ENCODE data around the gene HPSE2.
"Not testable (repeated sequence)": the region's sequence is repeated elsewhere in the genome, so short reads cannot be mapped to it uniquely, and the experiment has no call there.

The HPSE2 gene

DNA sequence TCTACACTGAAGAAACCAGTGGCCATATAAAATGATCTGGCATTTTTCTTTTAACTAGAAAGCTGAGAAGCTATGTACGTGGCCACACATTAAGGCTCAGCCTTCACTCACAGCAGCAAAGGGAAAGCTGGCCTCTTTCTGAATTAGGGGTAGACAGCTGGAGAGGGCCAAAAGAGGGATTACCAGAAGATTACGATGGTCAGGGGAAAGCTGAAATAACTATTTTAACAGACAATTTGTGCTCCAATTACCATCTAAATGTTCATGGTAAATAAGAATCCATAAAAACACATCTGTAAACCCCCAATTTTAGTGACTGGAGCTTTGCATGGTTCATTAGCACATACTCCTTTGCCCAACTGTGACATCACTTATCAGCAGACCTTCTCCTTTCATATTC is 314.3 kb downstream of the HPSE2 start:
- no peak overlapping the region for H3K4me3 ChIP-seq (ENCODE audit: low read depth, low read length)

- H3K4me3 ChIP-seq (ENCODE audit: low read depth, low read length): no peak overlapping the region
Observed at GRCh38 chr10:98920807-98921206, 314.8 kb downstream of the HPSE2 start.

DNA sequence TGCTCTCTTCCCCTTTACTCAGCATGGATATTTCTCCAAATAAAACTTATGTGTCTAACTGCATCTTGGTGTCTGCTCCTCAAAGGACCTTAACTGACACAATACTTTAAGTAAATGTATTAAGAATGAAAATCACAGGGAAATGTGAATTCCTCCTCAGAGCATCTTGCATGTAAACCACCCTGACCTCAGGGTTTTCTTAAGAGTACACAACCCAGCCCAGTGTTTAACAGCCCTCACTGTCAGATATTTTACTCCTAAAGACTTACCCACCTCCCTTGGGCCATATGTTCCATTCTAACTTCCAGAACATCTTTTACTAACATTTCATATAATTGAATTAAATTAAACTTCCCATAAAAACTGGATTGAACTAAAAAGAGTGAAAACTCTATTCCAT is 315.3 kb downstream of the HPSE2 start:
- H3K4me3 ChIP-seq (ENCODE audit: low read depth, low read length): no peak overlapping the region

- H3K4me3 ChIP-seq (ENCODE audit: low read depth, low read length): no peak overlapping the region
Observed at GRCh38 chr10:98919899-98920298, 315.8 kb downstream of the HPSE2 start.

- no peak overlapping the region for H3K4me3 ChIP-seq (ENCODE audit: low read depth, low read length)
Observed at GRCh38 chr10:98917828-98918227, 317.8 kb downstream of the HPSE2 start.

DNA sequence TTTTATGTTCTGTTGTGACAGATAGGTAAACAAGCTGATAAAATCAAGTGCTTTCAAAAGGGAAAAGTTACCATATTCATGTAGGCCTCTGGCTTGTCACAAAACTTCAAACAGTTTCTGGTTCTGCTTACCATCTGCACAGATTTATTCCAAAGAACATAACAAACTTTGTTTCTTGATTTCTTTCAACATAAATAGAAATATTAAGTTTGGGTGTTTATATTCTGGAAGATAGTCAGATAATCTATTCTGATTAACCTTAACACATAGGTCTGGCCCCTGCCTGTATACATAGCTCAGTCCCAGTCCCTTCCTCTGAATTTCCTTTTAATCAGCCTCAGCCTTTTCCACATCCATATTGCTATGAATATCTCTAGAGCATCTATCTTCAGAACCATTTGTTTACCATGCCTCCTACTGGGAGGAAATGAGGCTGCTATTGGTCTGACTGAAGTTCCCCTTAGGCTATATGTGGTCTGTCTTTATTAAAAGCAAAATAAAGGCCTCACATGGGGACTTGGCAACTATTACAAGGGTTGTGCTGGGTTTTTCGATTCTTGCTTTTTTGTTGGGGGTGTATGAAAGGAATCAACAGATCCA is 319.0 kb downstream of the HPSE2 start:
- no peak overlapping the region for H3K4me3 ChIP-seq (ENCODE audit: low read depth, low read length)

DNA sequence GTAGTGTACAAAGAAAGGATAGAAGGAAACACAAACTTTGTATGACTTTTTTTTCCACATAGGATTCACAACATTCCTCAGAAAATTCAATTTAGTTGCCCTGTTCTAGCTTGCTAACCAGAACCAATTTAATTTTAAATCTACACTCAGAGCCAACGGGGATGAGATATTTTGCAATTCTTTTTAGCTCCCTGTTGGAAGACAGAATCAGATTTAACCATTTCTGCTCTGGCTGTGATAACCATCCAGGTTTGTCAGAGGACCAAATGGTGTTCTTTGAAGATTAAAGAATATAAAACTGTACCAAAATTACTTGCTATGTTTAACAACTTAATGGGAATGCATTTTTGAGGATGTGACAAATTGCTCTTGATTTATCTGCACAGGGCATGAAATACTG is 319.7 kb downstream of the HPSE2 start:
- no peak overlapping the region for H3K4me3 ChIP-seq (ENCODE audit: low read depth, low read length)

- H3K4me3 ChIP-seq (ENCODE audit: low read depth, low read length): no peak overlapping the region
Observed at GRCh38 chr10:98910546-98910945, 325.1 kb downstream of the HPSE2 start.

DNA sequence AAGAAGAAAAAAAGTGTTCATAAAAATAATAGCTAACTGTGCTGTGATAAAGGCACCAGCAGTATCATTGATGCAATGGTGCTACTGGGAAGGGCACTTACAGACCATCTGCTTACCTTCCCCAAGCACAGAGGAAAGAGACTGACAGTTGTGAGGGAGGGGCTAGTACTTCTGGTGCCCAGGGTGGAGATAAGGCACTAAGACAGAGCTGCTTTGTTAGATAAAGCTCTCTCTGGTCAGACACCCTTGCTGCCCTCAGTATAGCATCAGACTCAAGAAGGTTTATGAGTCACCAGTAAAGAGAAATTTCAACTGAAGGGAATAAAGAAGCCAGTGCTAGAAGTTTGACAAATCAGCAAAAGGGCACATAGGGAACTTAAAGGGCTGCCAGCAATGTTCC is 325.6 kb downstream of the HPSE2 start:
- H3K4me3 ChIP-seq (ENCODE audit: low read depth, low read length): no peak overlapping the region

GRCh38 chr10:98908868-98909267 is 326.8 kb downstream of the HPSE2 start:
- H3K4me3 ChIP-seq (ENCODE audit: low read depth, low read length): no peak overlapping the region

DNA sequence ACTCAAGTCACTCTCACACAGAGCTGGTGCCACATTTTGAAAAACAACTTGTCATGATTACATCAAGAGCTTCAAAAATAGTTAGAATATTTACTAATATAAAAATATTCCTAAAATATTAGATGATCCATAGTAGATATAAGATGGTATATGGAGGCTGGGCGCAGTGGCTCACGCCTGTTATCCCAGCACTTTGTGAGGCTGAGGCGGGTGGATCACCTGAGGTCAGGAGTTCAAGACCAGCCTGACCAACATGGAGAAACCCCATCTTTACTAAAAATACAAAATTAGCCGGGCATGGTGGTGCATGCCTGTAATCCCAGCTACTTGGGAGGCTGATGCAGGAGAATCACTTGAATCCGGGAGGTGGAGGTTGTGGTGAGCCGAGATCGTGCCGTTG is 327.4 kb downstream of the HPSE2 start:
- not testable (repeated sequence) for H3K4me3 ChIP-seq (ENCODE audit: low read depth, low read length)

- no peak overlapping the region for H3K4me3 ChIP-seq (ENCODE audit: low read depth, low read length)
Observed at GRCh38 chr10:98901441-98902110, 334.1 kb downstream of the HPSE2 start.

DNA sequence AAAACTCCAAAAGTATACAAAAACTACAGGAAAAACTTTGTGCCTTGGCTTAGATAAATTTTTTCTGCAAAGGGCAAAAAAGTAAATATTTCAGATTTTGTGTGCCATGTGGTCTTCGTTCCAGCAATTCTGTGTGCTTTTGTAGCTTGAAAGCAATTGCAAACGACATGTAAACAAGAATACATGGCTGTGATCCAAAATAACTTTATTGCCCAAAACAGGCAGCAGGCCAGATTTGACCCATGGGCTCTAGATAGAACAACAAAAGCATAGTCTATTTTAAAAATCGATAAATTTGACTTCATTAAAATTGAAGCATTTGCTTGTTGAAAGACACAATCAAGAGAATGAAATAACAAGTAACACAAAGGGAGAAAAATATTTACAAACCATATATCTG is 336.6 kb downstream of the HPSE2 start:
- H3K4me3 ChIP-seq (ENCODE audit: low read depth, low read length): no peak overlapping the region

GRCh38 chr10:98892523-98892922 is 343.1 kb downstream of the HPSE2 start:
- H3K4me3 ChIP-seq (ENCODE audit: low read depth, low read length): no peak overlapping the region

DNA sequence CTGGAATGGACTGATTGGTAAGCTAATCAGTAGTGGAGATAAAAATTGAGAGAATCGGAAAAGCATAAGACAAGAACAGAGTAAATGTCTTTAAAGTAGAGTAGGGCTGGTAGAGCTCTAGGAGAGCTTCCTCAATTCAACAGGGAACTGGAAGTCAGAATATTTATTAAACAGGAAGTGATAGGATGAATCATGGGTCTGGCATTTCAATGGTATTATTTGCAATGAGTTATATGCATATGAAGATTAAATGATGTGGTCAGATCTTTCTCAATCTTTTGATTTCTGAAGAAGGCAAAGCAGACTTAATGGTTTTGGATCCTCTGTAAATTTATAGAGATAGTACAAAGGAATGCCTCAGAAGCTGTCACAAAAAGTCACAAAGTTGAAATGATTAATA is 349.0 kb downstream of the HPSE2 start:
- H3K4me3 ChIP-seq (ENCODE audit: low read depth, low read length): no peak overlapping the region

DNA sequence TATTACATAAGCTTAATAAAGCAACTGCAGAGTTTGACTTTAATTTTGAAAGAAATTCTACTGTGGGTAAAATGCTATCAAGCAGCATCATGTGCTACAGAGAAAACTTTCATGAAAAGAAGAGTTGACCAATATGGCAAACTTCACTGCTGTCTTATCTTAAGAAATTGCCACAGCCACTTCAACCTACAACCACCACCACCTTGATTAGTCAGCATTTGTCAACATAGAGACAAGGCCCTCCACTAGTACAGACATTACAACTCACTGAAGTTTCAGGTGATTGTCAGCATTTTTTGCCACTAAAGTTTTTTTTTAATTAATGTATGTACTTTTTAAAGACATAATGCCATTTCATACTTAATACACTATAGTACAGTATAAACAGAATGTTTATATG is 350.3 kb downstream of the HPSE2 start:
- no peak overlapping the region for H3K4me3 ChIP-seq (ENCODE audit: low read depth, low read length)

- no peak overlapping the region for H3K4me3 ChIP-seq (ENCODE audit: low read depth, low read length)
Observed at GRCh38 chr10:98881789-98882188, 353.9 kb downstream of the HPSE2 start.

- H3K4me3 ChIP-seq (ENCODE audit: low read depth, low read length): no peak overlapping the region
Observed at GRCh38 chr10:98880971-98881370, 354.7 kb downstream of the HPSE2 start.

DNA sequence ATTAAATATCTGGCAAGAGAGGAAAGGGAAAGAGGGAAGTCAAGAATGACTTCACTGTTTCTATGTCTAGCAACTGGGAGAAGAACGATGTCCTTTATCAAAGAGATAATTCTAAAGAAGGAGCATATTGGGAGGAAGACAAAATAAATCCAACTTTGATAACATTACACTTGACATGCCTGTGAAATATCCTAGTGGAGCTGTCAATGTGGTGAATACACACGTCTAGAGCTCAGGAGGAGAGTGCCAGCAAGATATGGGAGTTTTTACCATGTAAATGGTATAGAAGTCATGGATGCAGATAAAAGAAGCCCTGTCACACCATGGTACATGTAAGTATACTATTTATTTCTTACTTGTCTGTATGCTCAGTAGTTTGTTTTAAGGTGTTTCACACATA is 356.7 kb downstream of the HPSE2 start:
- H3K4me3 ChIP-seq (ENCODE audit: low read depth, low read length): no peak overlapping the region

GRCh38 chr10:98878418-98878817 is 357.2 kb downstream of the HPSE2 start:
- no peak overlapping the region for H3K4me3 ChIP-seq (ENCODE audit: low read depth, low read length)

GRCh38 chr10:98861962-98862361 is 373.7 kb downstream of the HPSE2 start:
- H3K4me3 ChIP-seq (ENCODE audit: low read depth, low read length): no peak overlapping the region

DNA sequence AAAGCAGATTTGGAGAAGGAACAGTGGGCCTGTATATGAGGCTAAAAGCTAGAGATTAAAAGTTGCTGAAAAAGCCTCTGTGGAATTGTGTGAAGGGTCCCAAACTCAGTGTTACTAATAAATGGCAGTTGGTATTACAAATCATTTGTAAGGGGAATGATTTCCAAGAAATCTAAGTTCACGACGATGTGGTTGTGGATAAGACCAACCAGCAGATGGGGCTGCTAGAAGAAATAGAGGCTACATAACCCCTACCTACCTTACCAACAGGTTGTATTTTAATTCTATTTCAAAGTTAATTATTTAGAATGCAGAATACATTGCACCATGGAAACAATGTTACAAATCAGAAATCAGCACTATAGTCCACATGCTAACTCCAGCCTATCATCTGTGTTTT is 377.1 kb downstream of the HPSE2 start:
- H3K4me3 ChIP-seq (ENCODE audit: low read depth, low read length): no peak overlapping the region
